Prostate gland (tissue), 2 donors: ENCODE measurements around the gene HSPA4L. TPM values are rescaled to one million over a fixed set of nuclear protein-coding genes. Genes with fewer than 3 reads are reported as not detected.

Experiments
- DNase-seq: peaks from one replicate; pipeline ENCODE4 v3.0.0-alpha.2; 2019; ENCODE audit warnings: low spot score
- H3K27ac ChIP-seq, 2 donors: fragments of 200-600 bp; sonication (generic); 2 replicates each; pipeline ENCODE4 v1.5.1; 2017 to 2019
- H3K27me3 ChIP-seq: fragments of 200-600 bp; sonication (generic); replicated peaks from 2 replicates; pipeline ENCODE4 v1.5.1; 2019; ENCODE audit not compliant: insufficient read depth
- H3K36me3 ChIP-seq, 2 donors: fragments of 200-600 bp; sonication (generic); 1 replicate in 1 of 2; 2 replicates in 1 of 2; pipeline versions ENCODE4 v1.5.1 to v1.8.1; 2017 to 2019
- H3K4me1 ChIP-seq: fragments of 200-600 bp; sonication (generic); replicated peaks from 2 replicates; pipeline ENCODE4 v1.5.1; 2019
- H3K4me3 ChIP-seq, 2 donors: fragments of 200-600 bp; sonication (generic); 2 replicates each; pipeline ENCODE4 v1.5.1; 2017 to 2019
- H3K9me3 ChIP-seq: fragments of 200-600 bp; sonication (generic); 2 replicates; pipeline ENCODE4 v1.5.1; 2017
- CTCF ChIP-seq, 4 experiments: fragments of 200-600 bp in 2 of 4; fragments of 450-650 bp in 2 of 4; sonication (generic) in 2 of 4; IDR thresholded peaks; 1 replicate in 3 of 4; 2 replicates in 1 of 4; pipeline ENCODE4 v1.5.1; 2016 to 2019; ENCODE audit warnings: antibody characterized with exemption in 4 of 4, mild to moderate bottlenecking in 2 of 4, moderate library complexity in 2 of 4
- POLR2A ChIP-seq: fragments of 450-650 bp; IDR thresholded peaks from one replicate; pipeline ENCODE4 v1.6.1; 2016; ENCODE audit warnings: antibody characterized with exemption, mild to moderate bottlenecking
- POLR2AphosphoS5 ChIP-seq: sonication (generic); formaldehyde crosslinking; IDR thresholded peaks from one replicate; pipeline ENCODE4 v1.6.1; 2017; ENCODE audit warnings: antibody characterized with exemption
- WGBS: methylation state at CpG from one replicate; pipeline ENCODE4 v1.1.5; 2018; 5-methylcytosine and 5-hydroxymethylcytosine counted together
- intact Hi-C: fragments of 100-400 bp; cut with DNase I; formaldehyde crosslinking; loops from one replicate; pipeline ENCODE4 v1.14.2; 2022
- total RNA-seq, 2 donors: library from RNA; depleted of rRNA; stranded (reverse); fragments of >200 nt; gene quantifications; one replicate each; pipeline ENCODE4 v1.1.0, GENCODE V29; 2016

The HSPA4L gene
- total RNA-seq, 2 donors from 2014 or later, result 8.8 to 12.9 TPM

- H3K36me3 ChIP-seq, result no peaks in the 10 kb centered on the region
- 0% methylated on average over 30 of the region's 30 CpGs for whole genome bisulfite sequencing
- no peaks in the 10 kb centered on the region for H3K9me3 ChIP-seq
- H3K4me1 ChIP-seq, result no peaks in the 10 kb centered on the region
- H3K27ac ChIP-seq, result peak overlapping the region; percentile 72 to 76
- DNase-seq, result peak; percentile 77
- TF ChIP-seq POLR2AphosphoS5 (no peak), CTCF (IDR thresholded peaks at IDR 0.05) (no peak), POLR2A (no peak)
- no peaks in the 10 kb centered on the region for H3K27me3 ChIP-seq
- H3K4me3 ChIP-seq, result peak overlapping the region; percentile 61
- intact Hi-C loops, result loop anchor here (5.0 to 10.0 kb wide), 2 partner anchors 100 to 183 kb away; partner anchors contain the start of genes ABHD18, MFSD8 and PLK4
These were observed 172 bp upstream of the HSPA4L start for GRCh38 chr4:127782025-127782274.

GRCh38 chr4:127783026-127783769 is 1.1 kb downstream of the HSPA4L start:
- Histone ChIP-seq H3K27me3 (no peaks in the 10 kb centered on the region), H3K4me3 (peak overlapping the region; percentile 61), H3K27ac (peak overlapping the region; percentile 72 to 76), H3K9me3 (no peaks in the 10 kb centered on the region), H3K4me1 (no peaks in the 10 kb centered on the region), H3K36me3 (no peaks in the 10 kb centered on the region)
- peak; percentile 73 for DNase-seq
- 4% methylated on average over 25 of the region's 25 CpGs for WGBS
- peak; percentile 67 for TF ChIP-seq POLR2AphosphoS5
- TF ChIP-seq CTCF (IDR thresholded peaks at IDR 0.05), result no peak
- TF ChIP-seq POLR2A, result peak; percentile 34
- intact Hi-C loops, result loop anchor here (5.0 to 10.0 kb wide), 2 partner anchors 99 to 182 kb away; partner anchors contain the start of genes ABHD18, MFSD8 and PLK4

- Histone ChIP-seq H3K4me1 (no peaks in the 10 kb centered on the region), H3K27ac (peak overlapping the region; percentile 72 to 76), H3K27me3 (no peaks in the 10 kb centered on the region), H3K9me3 (no peaks in the 10 kb centered on the region), H3K36me3 (no peaks in the 10 kb centered on the region), H3K4me3 (peak overlapping the region; percentile 8 to 61)
- no peak for TF ChIP-seq POLR2A
- no peak for TF ChIP-seq POLR2AphosphoS5
- no peak for TF ChIP-seq CTCF (IDR thresholded peaks at IDR 0.05)
- no peak for DNase-seq
- 41% methylated on average over 9 of the region's 9 CpGs for WGBS
- intact Hi-C loops, result loop anchor here (5.0 to 10.0 kb wide), 2 partner anchors 98 to 181 kb away; partner anchors contain the start of genes ABHD18, MFSD8 and PLK4
These were observed 2.0 kb downstream of the HSPA4L start for GRCh38 chr4:127783955-127784770.

DNA sequence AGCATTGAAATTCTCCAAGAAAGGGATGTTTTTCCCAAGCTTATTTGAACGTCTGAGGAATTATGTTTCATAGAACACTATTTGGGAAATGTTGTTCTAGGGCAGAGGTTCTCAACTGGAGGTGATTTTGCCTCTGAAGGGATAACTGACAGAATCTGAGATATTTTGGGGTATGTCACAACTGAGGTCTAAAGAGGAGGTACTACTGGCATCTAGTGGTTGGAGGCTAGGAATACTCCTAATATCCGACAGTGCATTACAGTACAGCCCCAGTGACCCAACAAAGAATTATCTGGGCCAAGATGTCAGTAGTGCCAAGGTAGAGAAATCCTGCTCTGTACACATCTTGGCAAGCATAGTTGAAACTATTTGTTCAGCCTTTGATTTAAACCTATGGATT is 6.4 kb downstream of the HSPA4L start:
- TF ChIP-seq POLR2AphosphoS5, result no peak
- no peak for TF ChIP-seq POLR2A
- no peak for TF ChIP-seq CTCF (IDR thresholded peaks at IDR 0.05)
- DNase-seq, result no peak
- intact Hi-C loops, result loop anchor here (10.0 kb wide), 1 partner anchor 176 kb away; the partner anchor contains the start of genes ABHD18 and MFSD8
- H3K4me3 ChIP-seq, result no peak overlapping the region
- H3K4me1 ChIP-seq, result no peaks in the 10 kb centered on the region
- no peaks in the 10 kb centered on the region for H3K9me3 ChIP-seq
- no peak overlapping the region for H3K27ac ChIP-seq
- 75% methylated on average over 2 of the region's 2 CpGs for WGBS
- H3K27me3 ChIP-seq, result no peaks in the 10 kb centered on the region
- H3K36me3 ChIP-seq, result no peaks in the 10 kb centered on the region
